ENCODE data around the gene CFAP57.

DNA sequence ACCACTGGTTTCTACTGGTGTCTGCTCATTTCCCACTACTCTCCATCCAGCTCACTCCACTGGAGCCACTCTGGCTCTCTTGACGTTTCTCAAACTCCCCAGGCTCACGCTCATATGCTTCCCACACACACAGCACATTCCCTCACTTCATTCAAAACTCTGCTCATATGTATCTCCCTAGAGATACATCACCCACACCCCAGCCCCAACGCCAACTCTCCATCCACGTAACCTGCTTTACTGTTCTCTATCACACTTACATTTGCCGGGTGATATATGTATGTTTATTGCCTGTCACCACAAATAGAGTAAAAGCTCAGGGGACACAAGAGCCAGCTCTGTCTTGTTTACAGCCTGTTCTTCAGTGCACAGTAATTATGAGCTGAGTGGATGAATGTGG lies 22.2 kb upstream of the CFAP57 start:
- no peak for TF ChIP-seq POLR2A (IDR thresholded peaks at IDR 0.05)
- TF ChIP-seq, protein P1, sequence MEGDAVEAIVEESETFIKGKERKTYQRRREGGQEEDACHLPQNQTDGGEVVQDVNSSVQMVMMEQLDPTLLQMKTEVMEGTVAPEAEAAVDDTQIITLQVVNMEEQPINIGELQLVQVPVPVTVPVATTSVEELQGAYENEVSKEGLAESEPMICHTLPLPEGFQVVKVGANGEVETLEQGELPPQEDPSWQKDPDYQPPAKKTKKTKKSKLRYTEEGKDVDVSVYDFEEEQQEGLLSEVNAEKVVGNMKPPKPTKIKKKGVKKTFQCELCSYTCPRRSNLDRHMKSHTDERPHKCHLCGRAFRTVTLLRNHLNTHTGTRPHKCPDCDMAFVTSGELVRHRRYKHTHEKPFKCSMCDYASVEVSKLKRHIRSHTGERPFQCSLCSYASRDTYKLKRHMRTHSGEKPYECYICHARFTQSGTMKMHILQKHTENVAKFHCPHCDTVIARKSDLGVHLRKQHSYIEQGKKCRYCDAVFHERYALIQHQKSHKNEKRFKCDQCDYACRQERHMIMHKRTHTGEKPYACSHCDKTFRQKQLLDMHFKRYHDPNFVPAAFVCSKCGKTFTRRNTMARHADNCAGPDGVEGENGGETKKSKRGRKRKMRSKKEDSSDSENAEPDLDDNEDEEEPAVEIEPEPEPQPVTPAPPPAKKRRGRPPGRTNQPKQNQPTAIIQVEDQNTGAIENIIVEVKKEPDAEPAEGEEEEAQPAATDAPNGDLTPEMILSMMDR (IDR thresholded peaks at IDR 0.05): no peak

Measured in vagina (tissue), 2 donors.